Hepatocyte (in vitro differentiated cells): ENCODE measurements around the gene LY86. TPM values are rescaled to one million over a fixed set of nuclear protein-coding genes. Genes with fewer than 3 reads are reported as not detected.

Source experiments
- DNase-seq: peaks from one replicate; pipeline ENCODE4 v3.0.0-alpha.2; 2016; ENCODE audit warnings: low spot score
- H2AFZ ChIP-seq: fragments of 200-600 bp; sonication (generic); 2 replicates; pipeline ENCODE4 v1.6.0; 2016; ENCODE audit warnings: antibody characterized with exemption, mild to moderate bottlenecking
- H3K27ac ChIP-seq: fragments of 200-600 bp; sonication (generic); 2 replicates; pipeline ENCODE4 v1.5.1; 2016; ENCODE audit warnings: mild to moderate bottlenecking
- H3K27me3 ChIP-seq: fragments of 200-600 bp; sonication (generic); 2 replicates; pipeline ENCODE4 v1.6.1; 2016
- H3K36me3 ChIP-seq: fragments of 200-600 bp; sonication (generic); replicated peaks from 2 replicates; pipeline ENCODE4 v1.5.1; 2016; ENCODE audit warnings: low read depth; ENCODE audit not compliant: insufficient read depth
- H3K4me1 ChIP-seq: fragments of 200-600 bp; sonication (generic); 2 replicates; pipeline ENCODE4 v1.5.1; 2016; ENCODE audit warnings: mild to moderate bottlenecking, moderate library complexity; ENCODE audit not compliant: insufficient read depth
- H3K4me2 ChIP-seq: fragments of 200-600 bp; sonication (generic); 2 replicates; pipeline ENCODE4 v1.6.0; 2016
- H3K4me3 ChIP-seq: fragments of 200-600 bp; sonication (generic); 2 replicates; pipeline ENCODE4 v1.5.1; 2016; ENCODE audit warnings: mild to moderate bottlenecking
- H3K79me2 ChIP-seq: fragments of 200-600 bp; sonication (generic); 2 replicates; pipeline ENCODE4 v1.6.0; 2017; ENCODE audit warnings: mild to moderate bottlenecking
- H3K9me2 ChIP-seq: fragments of 200-600 bp; sonication (generic); replicated peaks from 2 replicates; pipeline ENCODE4 v1.6.0; 2017; ENCODE audit warnings: mild to moderate bottlenecking; ENCODE audit not compliant: insufficient read depth
- H3K9me3 ChIP-seq: fragments of 200-600 bp; sonication (generic); 2 replicates; pipeline ENCODE4 v1.5.1; 2016; ENCODE audit warnings: low read depth, mild to moderate bottlenecking
- H4K20me1 ChIP-seq: fragments of 200-600 bp; sonication (generic); 2 replicates; pipeline ENCODE4 v1.6.0; 2016; ENCODE audit warnings: mild to moderate bottlenecking; ENCODE audit not compliant: insufficient read depth, poor library complexity, severe bottlenecking
- CTCF ChIP-seq: fragments of 200-600 bp; sonication (generic); IDR thresholded peaks from 2 replicates; pipeline ENCODE4 v1.5.1; 2016; ENCODE audit warnings: antibody characterized with exemption, mild to moderate bottlenecking; ENCODE audit not compliant: poor library complexity
- EZH2 ChIP-seq: fragments of 200-600 bp; sonication (generic); IDR thresholded peaks from 2 replicates; pipeline ENCODE4 v1.6.1; 2016; ENCODE audit warnings: antibody characterized with exemption, mild to moderate bottlenecking, borderline replicate concordance
- EZH2phosphoT487 ChIP-seq: fragments of 200-600 bp; sonication (generic); IDR thresholded peaks from one replicate; pipeline ENCODE4 v1.6.1; 2018; ENCODE audit warnings: antibody characterized with exemption, mild to moderate bottlenecking, low read depth, moderate library complexity; ENCODE audit not compliant: unreplicated experiment, severe bottlenecking
- WGBS: methylation state at CpG from one replicate; pipeline ENCODE4 v1.1.6; 2016; ENCODE audit warnings: low lambda C conversion rate; ENCODE audit errors: missing lambda C conversion rate; 5-methylcytosine and 5-hydroxymethylcytosine counted together
- polyA plus RNA-seq: library from polyadenylated mRNA; unstranded; fragments of >200 nt; fragmentation: Nextera tagmentation; extraction: Ambion mirVana; gene quantifications from 2 replicates; pipeline ENCODE4 v1.2.1, GENCODE V29; 2016
- total RNA-seq: library from RNA; depleted of rRNA; stranded (reverse); fragments of >200 nt; gene quantifications from 2 replicates; pipeline ENCODE4 v1.2.3, GENCODE V29; 2014

Gene LY86
- total and polyA plus RNA-seq, 2 experiments from 2014 or later, result 0.27 to 0.82 TPM

DNA sequence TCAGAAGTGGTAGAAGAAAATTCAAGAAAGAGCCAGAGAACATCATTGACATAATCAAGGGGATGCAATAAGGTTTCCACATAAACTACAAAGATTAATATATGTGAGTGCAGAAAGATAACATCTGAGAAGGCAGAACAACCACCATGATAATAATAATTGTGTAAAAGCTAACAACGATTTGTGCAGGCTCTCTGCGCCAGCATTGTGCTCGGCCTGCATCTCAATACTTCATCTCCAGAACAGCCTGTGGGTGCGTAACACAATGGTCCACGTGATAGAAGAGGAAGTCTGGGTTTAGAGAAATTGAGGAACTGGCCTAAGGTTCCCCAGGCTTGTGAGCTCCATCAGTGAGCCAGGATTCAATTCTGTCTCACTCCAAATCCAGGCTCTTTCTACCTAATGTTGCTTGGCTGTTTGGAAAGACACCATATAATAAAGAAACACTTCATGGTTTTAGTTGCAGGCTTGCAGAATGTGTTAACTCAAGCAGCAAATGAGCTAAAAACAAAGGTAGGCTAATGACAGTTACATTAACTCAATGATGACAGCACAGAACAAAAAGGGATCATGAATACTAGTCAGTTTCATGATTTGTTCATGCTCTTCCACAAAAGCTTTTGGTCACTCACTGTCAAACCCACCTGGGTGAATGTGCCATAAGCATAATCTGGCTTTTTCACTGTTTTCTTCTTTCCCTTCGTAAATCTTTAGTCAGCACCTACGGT, 71.2 kb downstream of the LY86 start:
- no peaks in the 10 kb centered on the region for H3K9me3 ChIP-seq
- no peak overlapping the region for H3K4me2 ChIP-seq
- TF ChIP-seq EZH2phosphoT487, result no peak
- no peak for TF ChIP-seq CTCF
- no peak for TF ChIP-seq EZH2
- no peak overlapping the region for H3K4me3 ChIP-seq
- H2AFZ ChIP-seq, result no peak overlapping the region
- no peaks in the 10 kb centered on the region for H3K79me2 ChIP-seq
- no peaks in the 10 kb centered on the region for H3K4me1 ChIP-seq
- H3K27ac ChIP-seq, result no peak overlapping the region
- H4K20me1 ChIP-seq, result no peaks in the 10 kb centered on the region
- H3K9me2 ChIP-seq, result no peaks in the 10 kb centered on the region
- no peak for DNase-seq
- no peaks in the 10 kb centered on the region for H3K27me3 ChIP-seq
- no peaks in the 10 kb centered on the region for H3K36me3 ChIP-seq
- 84% methylated on average over 7 of the region's 7 CpGs for WGBS

GRCh38 chr6:6660339-6661045, 72.0 kb downstream of the LY86 start:
- Histone ChIP-seq H4K20me1 (no peaks in the 10 kb centered on the region), H3K4me2 (no peak overlapping the region), H2AFZ (no peak overlapping the region), H3K4me3 (no peak overlapping the region), H3K27me3 (no peaks in the 10 kb centered on the region), H3K9me2 (no peaks in the 10 kb centered on the region), H3K9me3 (no peaks in the 10 kb centered on the region), H3K36me3 (no peaks in the 10 kb centered on the region), H3K4me1 (no peaks in the 10 kb centered on the region), H3K79me2 (no peaks in the 10 kb centered on the region), H3K27ac (no peak overlapping the region)
- no peak for DNase-seq
- WGBS, result 90% methylated on average over 9 of the region's 9 CpGs
- TF ChIP-seq EZH2 (no peak), CTCF (no peak), EZH2phosphoT487 (no peak)

GRCh38 chr6:6661191-6661590, 72.7 kb downstream of the LY86 start:
- no peaks in the 10 kb centered on the region for H3K9me2 ChIP-seq
- WGBS, result 84% methylated on average over 9 of the region's 9 CpGs
- H3K4me1 ChIP-seq, result no peaks in the 10 kb centered on the region
- no peak for TF ChIP-seq EZH2
- no peak for TF ChIP-seq EZH2phosphoT487
- TF ChIP-seq CTCF, result no peak
- no peak overlapping the region for H3K27ac ChIP-seq
- H3K36me3 ChIP-seq, result no peaks in the 10 kb centered on the region
- no peak overlapping the region for H3K4me2 ChIP-seq
- H3K4me3 ChIP-seq, result no peak overlapping the region
- no peaks in the 10 kb centered on the region for H3K79me2 ChIP-seq
- H3K27me3 ChIP-seq, result no peaks in the 10 kb centered on the region
- no peaks in the 10 kb centered on the region for H4K20me1 ChIP-seq
- no peak for DNase-seq
- H2AFZ ChIP-seq, result no peak overlapping the region
- no peaks in the 10 kb centered on the region for H3K9me3 ChIP-seq
